HuH-7.5 (cell line): ENCODE results near the gene SLC2A4.

Experiments used
- DNase-seq: peaks from one replicate; pipeline ENCODE4 v3.0.0; 2011; ENCODE audit warnings: low spot score

The SLC2A4 gene

DNA sequence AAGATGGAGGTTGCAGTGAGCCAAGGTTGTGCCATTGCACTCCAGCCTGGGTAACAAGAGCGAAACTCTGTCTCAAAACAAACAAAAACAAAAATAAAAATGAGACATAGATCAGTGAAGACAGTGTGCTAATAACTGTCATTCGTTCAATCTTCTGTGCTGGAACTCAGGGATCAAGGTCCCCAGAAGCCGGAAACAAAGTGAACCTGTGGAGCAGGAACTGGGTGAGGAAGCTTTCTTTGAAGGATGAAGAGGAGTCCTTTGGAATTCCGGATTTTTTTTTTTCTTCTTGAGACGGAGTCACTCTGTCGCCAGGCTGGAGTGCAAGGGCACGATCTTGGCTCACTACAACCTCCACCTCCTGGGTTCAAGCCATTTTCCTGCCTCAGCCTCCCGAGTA is 2.1 kb upstream of the SLC2A4 start:
- DNase-seq, result no peak

DNA sequence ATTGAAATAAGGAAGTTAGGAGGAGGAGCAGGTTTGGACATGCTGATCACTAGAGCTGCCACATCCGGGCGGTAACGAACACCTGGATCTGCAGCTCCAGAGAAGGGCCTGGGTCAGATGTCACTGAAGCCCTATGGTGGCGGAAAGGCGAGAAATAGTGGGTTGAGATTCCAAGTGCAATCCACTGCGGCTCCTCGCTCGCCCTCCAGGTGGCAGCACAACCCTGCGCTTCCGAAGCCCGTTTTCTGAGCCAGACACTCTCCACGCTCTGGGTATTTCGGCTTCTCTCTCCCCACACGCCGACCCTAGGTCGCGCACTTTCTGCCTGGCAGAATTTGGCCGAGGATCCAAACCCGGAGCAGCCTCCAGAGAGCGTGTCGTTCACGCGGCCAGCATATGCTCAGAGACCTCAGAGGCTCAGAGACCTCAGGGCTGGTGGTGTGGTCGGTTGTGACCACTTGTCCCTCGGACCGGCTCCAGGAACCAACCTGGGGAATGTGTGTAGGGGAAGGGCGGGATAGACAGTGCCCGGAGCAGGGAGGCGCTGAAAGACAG is 922 bp upstream of the SLC2A4 start:
- DNase-seq, result no peak

DNA sequence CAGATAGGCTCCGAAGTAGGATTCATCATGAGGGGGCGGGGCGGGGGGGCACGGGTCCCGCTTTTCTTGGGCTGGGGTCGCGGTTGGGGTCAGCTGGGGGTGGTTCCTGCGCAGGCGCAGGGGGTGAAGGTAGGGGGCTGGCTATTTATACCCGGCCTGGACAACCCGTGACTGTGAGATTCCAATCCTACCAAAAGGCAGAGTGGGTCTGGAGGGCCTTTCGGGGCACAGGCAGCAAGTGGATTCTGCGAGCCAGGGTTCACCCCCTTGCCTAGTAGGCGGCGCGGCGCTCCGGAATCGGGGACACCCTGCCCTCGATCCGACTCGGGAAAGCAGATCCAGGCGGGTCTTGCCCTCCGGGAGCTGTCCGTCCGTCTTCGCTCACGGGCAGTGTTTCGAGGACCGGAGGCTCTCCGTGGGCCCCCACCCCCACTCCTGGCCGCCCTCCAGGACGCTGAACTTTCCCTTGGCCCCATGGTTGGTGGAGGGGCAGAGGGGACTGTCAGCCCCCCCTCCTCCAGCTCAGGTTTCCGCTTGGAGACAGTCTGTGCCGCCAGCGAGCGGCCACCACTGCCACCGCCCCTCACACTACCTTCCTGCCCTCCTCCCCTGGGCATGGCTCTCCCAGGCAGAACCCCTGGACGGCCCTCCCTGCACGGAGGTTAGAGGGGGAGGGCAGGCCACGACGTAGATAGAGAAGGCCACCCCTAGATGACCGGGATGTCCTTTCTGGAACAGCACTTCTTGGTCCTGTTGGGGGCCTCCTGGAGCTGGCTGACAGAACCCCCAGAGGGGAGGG is 634 bp downstream of the SLC2A4 start:
- DNase-seq, result no peak

DNA sequence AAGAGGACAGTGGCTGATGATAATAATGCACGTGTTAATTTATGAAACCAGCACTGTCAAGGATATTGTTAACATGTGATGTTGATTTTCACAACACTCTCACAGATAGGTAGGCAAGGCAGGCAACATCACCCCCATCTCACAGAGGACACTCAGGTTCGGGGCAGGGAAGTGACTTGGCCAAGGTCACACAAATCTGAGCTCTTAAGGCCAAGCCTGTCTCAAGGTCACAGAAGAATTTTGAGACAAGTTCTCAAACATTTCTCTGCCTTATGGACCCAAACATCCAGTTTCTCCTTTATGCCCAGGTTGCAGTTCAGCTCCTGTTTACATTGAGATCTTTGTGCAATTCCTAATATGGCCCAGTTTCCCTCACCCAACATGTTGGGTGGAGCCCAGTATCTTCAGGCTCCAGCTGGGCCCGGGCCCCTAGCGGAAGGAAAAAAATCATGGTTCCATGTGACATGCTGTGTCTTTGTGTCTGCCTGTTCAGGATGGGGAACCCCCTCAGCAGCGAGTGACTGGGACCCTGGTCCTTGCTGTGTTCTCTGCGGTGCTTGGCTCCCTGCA is 1.3 kb downstream of the SLC2A4 start:
- DNase-seq, result no peak

DNA sequence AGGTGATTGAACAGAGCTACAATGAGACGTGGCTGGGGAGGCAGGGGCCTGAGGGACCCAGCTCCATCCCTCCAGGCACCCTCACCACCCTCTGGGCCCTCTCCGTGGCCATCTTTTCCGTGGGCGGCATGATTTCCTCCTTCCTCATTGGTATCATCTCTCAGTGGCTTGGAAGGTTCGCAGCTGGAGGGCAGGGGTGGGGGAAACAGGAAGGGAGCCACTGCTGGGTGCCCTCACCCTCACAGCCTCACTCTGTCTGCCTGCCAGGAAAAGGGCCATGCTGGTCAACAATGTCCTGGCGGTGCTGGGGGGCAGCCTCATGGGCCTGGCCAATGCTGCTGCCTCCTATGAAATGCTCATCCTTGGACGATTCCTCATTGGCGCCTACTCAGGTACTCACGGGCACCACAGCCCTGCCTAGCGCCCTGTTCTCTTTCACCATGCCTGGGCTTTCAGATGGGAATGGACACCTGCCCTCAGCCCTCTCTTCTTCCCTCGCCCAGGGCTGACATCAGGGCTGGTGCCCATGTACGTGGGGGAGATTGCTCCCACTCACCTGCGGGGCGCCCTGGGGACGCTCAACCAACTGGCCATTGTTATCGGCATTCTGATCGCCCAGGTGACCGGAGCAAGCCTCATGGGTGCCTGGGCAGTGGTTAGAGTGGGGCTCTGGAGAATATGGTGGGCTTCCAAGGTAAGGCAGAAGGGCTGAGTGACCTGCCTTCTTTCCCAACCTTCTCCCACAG is 2.1 kb downstream of the SLC2A4 start:
- no peak for DNase-seq

DNA sequence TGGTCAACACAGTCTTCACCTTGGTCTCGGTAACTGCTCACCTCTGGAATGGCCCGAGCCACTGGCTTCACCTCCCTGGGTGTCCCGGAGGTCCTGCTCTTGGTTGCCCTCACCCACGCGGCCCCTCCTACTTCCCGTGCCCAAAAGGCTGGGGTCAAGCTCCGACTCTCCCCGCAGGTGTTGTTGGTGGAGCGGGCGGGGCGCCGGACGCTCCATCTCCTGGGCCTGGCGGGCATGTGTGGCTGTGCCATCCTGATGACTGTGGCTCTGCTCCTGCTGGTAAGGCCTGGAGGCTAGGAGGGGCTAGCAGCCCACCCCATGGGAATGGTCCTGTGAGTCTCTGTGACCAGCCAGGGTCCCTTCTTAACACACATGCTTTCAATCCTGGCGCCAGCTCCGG is 3.4 kb downstream of the SLC2A4 start:
- no peak for DNase-seq

DNA sequence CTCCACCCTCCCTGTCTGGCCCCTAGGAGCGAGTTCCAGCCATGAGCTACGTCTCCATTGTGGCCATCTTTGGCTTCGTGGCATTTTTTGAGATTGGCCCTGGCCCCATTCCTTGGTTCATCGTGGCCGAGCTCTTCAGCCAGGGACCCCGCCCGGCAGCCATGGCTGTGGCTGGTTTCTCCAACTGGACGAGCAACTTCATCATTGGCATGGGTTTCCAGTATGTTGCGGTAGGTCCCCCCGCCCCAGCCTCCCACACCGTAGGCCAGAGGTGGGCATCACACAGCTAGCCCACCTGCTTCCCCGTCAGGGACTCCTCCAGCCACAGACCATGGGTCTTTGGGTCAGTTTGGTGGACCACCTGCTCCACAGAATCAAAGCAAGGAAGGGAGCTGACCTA is 4.2 kb downstream of the SLC2A4 start:
- DNase-seq, result no peak

DNA sequence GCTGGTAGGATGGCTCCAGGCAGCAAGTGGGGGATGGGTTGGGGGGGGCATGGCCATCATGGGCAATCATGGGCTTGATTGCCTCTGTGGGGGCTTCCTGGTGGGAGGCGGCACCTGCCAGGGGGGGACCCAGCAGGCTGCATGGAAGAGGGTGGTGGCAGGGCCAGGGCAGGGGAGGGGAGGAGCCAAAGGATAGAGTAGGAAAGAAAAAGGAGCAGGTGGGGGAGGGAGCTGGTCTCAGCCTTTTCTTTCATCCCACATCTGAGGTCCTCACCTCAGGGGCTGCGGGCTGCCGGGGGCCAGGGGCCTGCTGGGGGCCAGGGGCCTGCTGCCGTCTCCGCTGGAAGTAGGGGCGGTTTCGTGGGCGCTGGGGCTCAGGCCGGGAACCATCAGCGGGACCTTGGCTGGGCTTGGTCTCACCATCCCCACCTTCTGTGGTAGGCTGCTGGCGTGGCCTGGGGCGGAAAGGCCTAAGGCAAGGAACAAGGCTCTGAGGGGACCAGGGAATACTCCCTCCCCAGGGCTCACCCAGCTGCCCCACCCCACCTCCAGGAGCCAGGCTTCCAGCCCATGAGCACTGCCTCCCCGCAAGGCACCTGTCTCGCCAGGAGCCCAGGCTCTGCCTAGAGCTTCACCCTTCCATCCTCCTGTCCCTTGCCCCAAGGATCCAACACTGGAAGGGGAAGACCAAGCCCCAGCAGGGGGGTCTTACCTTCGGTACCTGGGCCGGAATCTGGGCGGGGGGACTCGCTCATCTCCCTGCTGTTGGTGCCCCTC is 7.9 kb downstream of the SLC2A4 start:
- no peak for DNase-seq

DNA sequence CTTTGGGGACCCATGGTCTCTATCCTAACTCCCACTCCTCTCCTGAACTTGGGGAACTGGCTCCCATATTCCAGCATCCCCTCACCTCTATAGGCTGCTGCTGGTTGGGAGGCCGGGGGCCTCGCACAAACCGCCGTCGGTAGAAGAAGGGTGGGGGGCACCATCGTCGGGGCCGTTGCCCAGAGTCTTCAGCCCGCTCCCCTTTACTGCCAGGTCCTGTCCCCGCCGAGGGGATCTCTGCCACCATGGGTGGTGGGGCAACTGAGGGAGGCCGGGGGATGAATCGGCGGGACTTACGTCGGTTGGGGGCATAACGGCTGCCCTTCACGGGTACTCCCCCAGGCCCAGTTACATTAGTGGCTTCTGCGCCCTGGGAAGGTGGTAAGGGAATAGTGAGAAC is 8.6 kb downstream of the SLC2A4 start:
- no peak for DNase-seq

DNA sequence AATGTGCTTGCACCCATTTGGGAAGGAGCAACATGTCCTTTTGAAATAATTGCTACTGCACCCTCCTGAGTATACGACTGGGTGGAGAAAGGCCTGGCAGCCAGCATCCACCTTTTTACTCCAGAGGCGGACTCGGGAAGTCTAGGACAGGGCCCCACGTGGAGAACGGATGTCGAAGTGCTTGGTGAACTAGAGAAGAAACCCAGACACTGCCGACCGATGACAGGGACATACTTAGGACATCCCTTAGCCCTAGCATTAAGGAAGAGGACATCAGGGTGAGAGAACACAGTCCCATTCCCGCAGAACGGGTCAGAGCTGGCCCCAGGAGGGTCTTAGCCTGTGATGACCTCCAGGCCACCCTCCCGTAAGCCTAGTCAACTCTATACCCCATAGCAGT is 9.2 kb downstream of the SLC2A4 start:
- DNase-seq, result no peak

DNA sequence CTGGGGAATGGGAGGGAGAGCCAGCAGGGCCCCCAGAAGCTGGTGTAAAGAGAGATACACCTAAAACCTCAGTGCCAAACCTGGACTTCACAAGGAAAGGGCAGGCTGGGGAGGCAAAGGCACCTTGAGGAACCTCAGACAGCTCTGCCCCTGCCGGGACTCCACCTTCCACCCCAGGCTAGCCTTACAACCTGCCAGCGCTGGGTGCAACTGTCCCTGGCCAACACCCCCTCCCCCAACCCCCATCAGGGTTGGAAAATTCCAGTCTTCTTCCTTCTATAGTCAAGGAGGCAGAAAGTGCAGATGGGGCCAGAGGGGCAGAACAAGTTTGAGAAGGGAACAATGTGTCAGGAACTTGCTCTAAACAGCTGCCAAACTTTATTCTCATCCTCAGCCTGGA is 10.7 kb downstream of the SLC2A4 start:
- no peak for DNase-seq

DNA sequence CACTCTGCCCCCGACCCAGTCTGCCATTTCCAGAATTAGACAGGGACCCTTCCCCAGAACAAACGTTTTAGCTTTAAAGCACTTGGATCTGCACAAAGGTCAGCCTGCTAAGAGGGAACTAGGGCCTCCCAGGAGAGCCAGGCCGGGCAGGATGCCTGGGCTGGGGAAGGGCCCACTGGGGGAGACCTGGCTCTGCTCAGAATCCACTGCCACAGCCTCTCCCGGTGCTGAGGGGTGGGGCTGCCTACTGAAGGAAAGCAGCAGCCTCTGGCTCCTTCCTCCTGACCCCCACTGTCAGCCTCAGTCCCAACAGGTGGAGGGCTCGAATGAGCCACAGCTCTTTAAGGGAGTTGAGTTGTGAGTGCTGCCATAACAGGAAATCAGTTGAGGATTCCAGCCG is 11.2 kb downstream of the SLC2A4 start:
- no peak for DNase-seq

DNA sequence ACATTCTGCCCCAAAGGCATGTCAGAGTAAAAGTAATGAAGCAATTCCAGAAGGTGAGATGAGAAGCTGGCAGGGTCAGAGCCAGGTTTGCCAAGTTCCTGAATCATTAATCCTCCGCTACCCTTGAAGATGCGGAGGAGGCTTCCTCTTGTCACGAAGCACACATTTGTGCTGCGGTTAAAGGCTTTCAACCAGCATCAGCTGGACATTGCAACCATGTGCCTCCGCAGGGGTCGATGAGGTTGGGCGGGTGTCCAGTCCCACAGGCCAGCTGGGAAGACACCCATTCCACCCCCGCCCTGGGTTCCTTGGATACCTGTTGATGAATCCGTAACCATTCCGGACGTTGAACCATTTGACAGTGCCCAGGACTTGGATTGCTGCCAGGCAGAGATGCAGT is 11.6 kb downstream of the SLC2A4 start:
- no peak for DNase-seq

DNA sequence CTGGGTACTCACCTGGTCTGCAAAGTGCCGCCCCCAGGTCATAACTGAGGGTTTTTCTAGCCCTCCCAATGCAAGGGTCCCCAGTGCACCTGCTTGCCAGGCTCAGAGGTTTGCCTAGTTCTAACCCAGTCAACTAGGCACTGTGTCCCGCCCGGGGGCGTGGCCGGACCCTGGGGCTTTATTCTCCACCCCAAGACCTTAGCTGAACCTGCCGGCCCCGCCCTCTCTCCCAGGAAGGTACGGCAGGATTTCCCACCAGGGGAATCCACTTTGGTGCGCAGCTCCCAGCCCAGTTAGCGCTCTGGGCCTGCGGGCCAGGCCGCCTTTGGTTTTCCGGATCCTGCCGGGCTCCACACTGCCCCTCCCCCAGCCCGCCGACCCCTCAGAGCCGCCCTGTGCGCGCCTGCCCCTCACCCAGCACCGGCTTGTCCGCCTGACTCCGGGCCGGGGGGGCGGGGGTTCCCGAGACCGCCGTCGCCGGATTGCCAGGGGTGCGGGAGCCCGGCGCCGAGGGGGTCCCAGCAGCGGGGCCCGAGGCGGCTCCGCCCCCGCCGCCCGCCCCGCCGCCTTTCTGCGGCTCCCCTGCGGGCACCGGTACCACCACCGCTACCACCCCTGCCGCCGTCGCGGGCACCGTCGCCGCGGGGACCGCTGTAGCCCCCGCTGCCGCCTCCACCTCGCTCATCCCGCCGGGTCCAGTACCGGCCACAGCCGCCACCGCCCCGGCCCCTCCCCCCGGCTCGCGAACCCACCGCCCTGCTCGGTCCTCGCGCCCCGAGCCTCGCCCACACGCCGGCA is 12.5 kb downstream of the SLC2A4 start:
- DNase-seq, result no peak

DNA sequence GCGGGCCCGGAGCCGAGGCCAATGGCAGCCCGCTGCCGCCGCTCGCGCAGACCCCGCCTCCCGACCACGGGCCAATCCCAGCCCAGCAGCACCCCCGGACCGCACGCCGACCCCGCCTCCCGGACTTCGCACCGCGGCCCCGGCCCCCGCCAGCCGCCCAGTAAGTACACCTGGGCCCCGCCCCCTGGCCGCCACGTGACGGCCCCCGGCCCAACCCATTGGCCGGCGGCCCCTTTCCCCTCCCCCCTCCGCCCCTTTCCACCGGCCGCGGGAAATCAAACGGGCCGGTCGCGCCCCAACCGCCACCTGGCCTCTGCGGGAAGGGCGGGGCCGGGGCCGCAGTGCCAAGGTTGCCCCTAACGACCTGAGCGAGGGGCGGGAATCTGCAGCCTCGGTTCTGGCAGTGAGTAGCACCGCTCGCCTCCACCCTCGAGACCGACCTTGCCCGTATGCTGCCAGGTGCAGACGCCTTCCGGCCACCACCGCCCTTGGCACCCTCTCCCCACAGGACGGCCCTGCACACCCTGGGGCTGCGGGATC is 13.2 kb downstream of the SLC2A4 start, which contains the start of gene YBX2:
TSS of gene YBX2 (minus strand) at position 26 of the 540 bp plus-strand sequence. CDS start 139 bp downstream, outside the sequence.
- DNase-seq, result peak; percentile 93

DNA sequence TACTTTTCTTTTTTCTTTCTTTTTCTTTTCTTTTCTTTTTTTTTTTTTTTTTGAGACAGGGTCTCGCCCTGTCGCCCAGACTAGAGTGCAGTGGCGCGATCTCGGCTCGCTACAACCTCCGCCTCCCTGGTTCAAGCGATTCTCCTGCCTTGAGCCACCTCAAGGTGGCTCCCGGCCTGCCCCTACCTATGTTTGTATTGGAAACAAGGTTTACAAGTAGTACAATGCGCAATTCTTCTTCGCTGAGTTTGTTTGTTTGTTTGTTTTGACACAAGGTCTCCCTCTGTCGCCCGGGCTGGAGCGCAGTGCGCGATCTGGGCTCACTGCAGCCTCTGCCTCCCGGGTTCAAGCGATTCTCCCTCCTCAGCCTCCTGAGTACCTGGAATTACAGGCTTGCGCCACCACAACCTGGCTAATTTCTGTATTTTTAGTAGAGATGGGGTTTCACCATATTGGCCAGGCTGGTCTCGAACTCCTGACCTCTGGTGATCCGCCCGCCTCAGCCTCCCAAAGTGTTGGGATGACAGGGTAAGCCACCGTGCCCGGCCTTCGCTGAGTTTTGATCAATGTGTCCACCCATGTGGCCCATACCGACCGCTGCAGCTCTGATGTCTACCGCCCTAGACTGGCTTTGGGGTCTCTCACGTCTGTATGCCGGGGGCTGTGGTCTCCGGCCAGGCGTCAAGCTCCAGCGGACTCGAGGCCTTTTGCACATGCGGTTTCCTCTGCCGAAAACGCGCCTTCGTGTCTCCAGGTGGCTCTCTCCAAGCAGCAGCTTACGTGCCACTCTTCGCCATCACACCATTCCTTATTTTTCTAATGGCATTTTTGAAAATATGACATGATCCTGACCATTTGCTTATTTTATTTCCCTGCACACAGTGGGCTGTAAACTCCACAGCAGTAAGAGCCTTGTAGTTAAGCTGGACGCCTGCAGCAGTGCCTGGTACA is 14.0 kb downstream of the SLC2A4 start:
- no peak for DNase-seq

DNA sequence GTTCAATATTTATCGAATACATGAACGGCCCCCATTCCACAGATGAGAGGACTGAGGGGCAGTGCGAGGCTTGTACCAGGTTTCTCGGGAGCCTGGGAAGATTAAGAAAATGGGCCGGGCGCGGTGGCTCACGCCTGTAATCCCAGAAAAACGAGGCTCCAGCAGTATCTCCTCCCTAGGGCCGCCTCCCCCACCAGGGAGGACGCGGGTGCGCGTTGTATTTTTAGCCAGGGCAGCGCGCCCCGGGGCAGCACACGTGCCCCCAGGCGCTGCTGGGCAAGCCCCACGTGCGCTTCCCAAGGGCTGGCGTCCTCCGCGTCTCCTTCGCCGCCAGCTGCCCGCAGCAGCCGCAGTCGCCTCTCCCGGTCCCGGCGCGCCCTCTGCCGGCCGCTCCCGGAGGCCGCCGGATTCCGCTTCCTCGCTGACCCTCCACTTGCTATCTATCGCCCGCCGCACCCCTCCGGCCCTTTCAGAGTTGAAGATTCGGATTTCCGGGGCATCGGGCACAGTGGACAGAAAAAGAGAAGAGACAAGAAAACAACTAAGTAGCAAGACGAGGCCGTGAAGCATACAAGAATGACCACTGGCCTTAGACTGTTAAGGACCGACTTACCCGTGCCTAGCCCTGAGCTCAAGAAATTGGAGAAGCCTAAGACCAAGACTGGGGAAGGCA is 14.8 kb downstream of the SLC2A4 start:
- DNase-seq, result peak; percentile 87

DNA sequence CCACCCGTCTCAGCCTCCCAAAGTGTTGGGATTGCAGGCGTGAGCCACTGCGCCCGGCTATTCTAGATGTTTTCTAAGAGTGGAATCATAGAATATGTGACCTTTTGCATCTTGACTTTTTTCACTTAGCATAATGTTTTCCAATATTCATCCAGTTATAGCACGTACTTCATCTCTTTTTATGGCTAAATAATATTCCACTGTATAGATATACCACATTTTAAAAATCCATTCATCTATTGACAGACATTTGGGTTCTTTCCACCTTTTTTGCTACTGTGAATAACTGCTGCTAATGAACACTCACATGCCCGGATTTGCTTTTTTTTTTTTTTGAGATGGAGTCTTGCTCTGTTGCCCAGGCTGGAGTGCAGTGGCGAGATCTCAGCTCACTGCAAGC is 22.7 kb downstream of the SLC2A4 start:
- no peak for DNase-seq
